BE2C (cell line): ENCODE measurements around the gene TBC1D10A.

Experiments used
- DNase-seq: peaks from one replicate; pipeline ENCODE4 v3.0.0-alpha.2; 2020
- H3K27me3 ChIP-seq: fragments of 250-450 bp; sonication (Bioruptor Pico); 2 replicates; pipeline ENCODE4 v1.5.1; 2020; ENCODE audit warnings: mild to moderate bottlenecking
- H3K36me3 ChIP-seq: fragments of 250-450 bp; sonication (Bioruptor Pico); 2 replicates; pipeline ENCODE4 v1.5.1; 2020; ENCODE audit warnings: mild to moderate bottlenecking
- H3K4me1 ChIP-seq: fragments of 250-450 bp; sonication (Bioruptor Pico); 2 replicates; pipeline ENCODE4 v1.5.1; 2020
- H3K4me3 ChIP-seq: 2 replicates; pipeline ENCODE4 v1.5.1; 2011; ENCODE audit warnings: low read depth, low read length
- H3K9me3 ChIP-seq: fragments of 250-450 bp; sonication (Bioruptor Pico); 2 replicates; pipeline ENCODE4 v1.5.1; 2020
- CTCF ChIP-seq: IDR thresholded peaks from 2 replicates; pipeline ENCODE4 v1.5.1; 2012; ENCODE audit warnings: mild to moderate bottlenecking, low read depth, low read length

The TBC1D10A gene

GRCh38 chr22:30302810-30303138, 24.0 kb downstream of the TBC1D10A start:
- H3K36me3 ChIP-seq = no peaks in the 10 kb centered on the region
- H3K4me3 ChIP-seq = no peak overlapping the region
- DNase-seq = no peak
- H3K27me3 ChIP-seq = no peaks in the 10 kb centered on the region
- no peaks in the 10 kb centered on the region for H3K9me3 ChIP-seq
- TF ChIP-seq CTCF = no peak
- H3K4me1 ChIP-seq = peaks cover 8% of the 10 kb centered on the region

GRCh38 chr22:30301995-30302809, 24.5 kb downstream of the TBC1D10A start:
- Histone ChIP-seq H3K27me3 (no peaks in the 10 kb centered on the region), H3K36me3 (no peaks in the 10 kb centered on the region)
- no peak for DNase-seq

GRCh38 chr22:30299322-30299721, 27.4 kb downstream of the TBC1D10A start:
- H3K27me3 ChIP-seq = no peaks in the 10 kb centered on the region
- H3K9me3 ChIP-seq = no peaks in the 10 kb centered on the region
- no peak overlapping the region for H3K4me3 ChIP-seq
- no peak for TF ChIP-seq CTCF
- H3K36me3 ChIP-seq = no peaks in the 10 kb centered on the region
- DNase-seq = no peak
- peaks cover 9% of the 10 kb centered on the region for H3K4me1 ChIP-seq

More at GRCh38 chr22:30301995-30302809, 24.5 kb downstream of the TBC1D10A start:
- no peak for TF ChIP-seq CTCF
- no peaks in the 10 kb centered on the region for H3K9me3 ChIP-seq
- H3K4me3 ChIP-seq = no peak overlapping the region
- H3K4me1 ChIP-seq = peaks cover 9% of the 10 kb centered on the region

GRCh38 chr22:30297991-30298701, 28.6 kb downstream of the TBC1D10A start:
- peak; percentile 43 for DNase-seq
- H3K9me3 ChIP-seq = no peaks in the 10 kb centered on the region
- H3K4me3 ChIP-seq = no peak overlapping the region
- H3K27me3 ChIP-seq = no peaks in the 10 kb centered on the region
- H3K4me1 ChIP-seq = peaks cover 9% of the 10 kb centered on the region
- 0 out of 2 replicates have a peak, but pooled peaks have one; percentile 13 for TF ChIP-seq CTCF
- no peaks in the 10 kb centered on the region for H3K36me3 ChIP-seq

- H3K4me3 ChIP-seq = no peak overlapping the region
- H3K4me1 ChIP-seq = peaks cover 9% of the 10 kb centered on the region
- DNase-seq = no peak
- no peaks in the 10 kb centered on the region for H3K27me3 ChIP-seq
- H3K36me3 ChIP-seq = no peaks in the 10 kb centered on the region
- TF ChIP-seq CTCF = no peak
- H3K9me3 ChIP-seq = no peaks in the 10 kb centered on the region
Measured at GRCh38 chr22:30297276-30297990, 29.3 kb downstream of the TBC1D10A start.

GRCh38 chr22:30296833-30297232, 29.9 kb downstream of the TBC1D10A start:
- peaks cover 9% of the 10 kb centered on the region for H3K4me1 ChIP-seq
- no peak for DNase-seq
- H3K27me3 ChIP-seq = no peaks in the 10 kb centered on the region
- TF ChIP-seq CTCF = no peak
- H3K9me3 ChIP-seq = no peaks in the 10 kb centered on the region
- H3K36me3 ChIP-seq = no peaks in the 10 kb centered on the region
- no peak overlapping the region for H3K4me3 ChIP-seq
